OCI-LY3 (cell line): ENCODE results near the gene SLC25A29.

Source experiments
- H2AFZ ChIP-seq: fragments of 200-600, 300-600 bp; shearing (Covaris generic); 2 replicates; pipeline ENCODE4 v1.6.0; 2014; ENCODE audit warnings: antibody characterized with exemption, low read depth, low read length
- H3K27ac ChIP-seq: fragments of 200-600, 300-600 bp; sonication (generic); 2 replicates; pipeline ENCODE4 v1.5.1; 2014; ENCODE audit warnings: mild to moderate bottlenecking, low read length, moderate library complexity, mixed read lengths
- H3K27me3 ChIP-seq: fragments of 200-600, 300-600 bp; sonication (generic); 2 replicates; pipeline ENCODE4 v1.6.1; 2014; ENCODE audit warnings: low read depth, low read length, mixed read lengths
- H3K36me3 ChIP-seq: fragments of 200-600, 300-600 bp; sonication (generic); replicated peaks from 2 replicates; pipeline ENCODE3; 2014; ENCODE audit warnings: low read depth, low read length, mixed read lengths
- H3K4me1 ChIP-seq: fragments of 300-600, 200-600 bp; sonication (generic); 2 replicates; pipeline ENCODE4 v1.6.1; 2014; ENCODE audit warnings: low read length, mixed read lengths
- H3K4me2 ChIP-seq: fragments of 200-600, 300-600 bp; sonication (generic); 2 replicates; pipeline ENCODE4 v1.6.1; 2014; ENCODE audit warnings: low read length, mixed read lengths
- H3K4me3 ChIP-seq: fragments of 300-600, 200-600 bp; sonication (generic); 2 replicates; pipeline ENCODE4 v1.5.1; 2014; ENCODE audit warnings: antibody characterized with exemption, mild to moderate bottlenecking, low read length, moderate library complexity
- H3K79me2 ChIP-seq: fragments of 300-600, 200-600 bp; shearing (Covaris generic); 2 replicates; pipeline ENCODE4 v1.6.1; 2014; ENCODE audit warnings: mild to moderate bottlenecking, low read length, mixed read lengths
- H3K9ac ChIP-seq: fragments of 300-600, 200-600 bp; shearing (Covaris generic); 2 replicates; pipeline ENCODE4 v1.6.0; 2014; ENCODE audit warnings: mild to moderate bottlenecking, low read length, moderate library complexity
- H3K9me3 ChIP-seq: fragments of 200-600, 300-600 bp; shearing (Covaris generic); 2 replicates; pipeline ENCODE4 v1.6.1; 2014; ENCODE audit warnings: low read length, mixed read lengths; ENCODE audit not compliant: insufficient read depth
- H4K20me1 ChIP-seq: fragments of 200-600, 300-600 bp; sonication (generic); 2 replicates; pipeline ENCODE4 v1.6.1; 2016; ENCODE audit warnings: low read length, mixed read lengths; ENCODE audit not compliant: insufficient read depth
- EZH2phosphoT487 ChIP-seq: fragments of 200-600 bp; shearing (Covaris generic); IDR thresholded peaks from 2 replicates; pipeline ENCODE4 v1.6.1; 2018; ENCODE audit warnings: antibody characterized with exemption, mixed run types, low read depth
- TF ChIP-seq, protein P1 (sequence below): fragments of 200-600, 300-600 bp; sonication (generic); IDR thresholded peaks from 2 replicates; pipeline ENCODE4 v1.5.1; 2014; ENCODE audit warnings: antibody characterized with exemption, low read length, low read depth

The SLC25A29 gene

DNA sequence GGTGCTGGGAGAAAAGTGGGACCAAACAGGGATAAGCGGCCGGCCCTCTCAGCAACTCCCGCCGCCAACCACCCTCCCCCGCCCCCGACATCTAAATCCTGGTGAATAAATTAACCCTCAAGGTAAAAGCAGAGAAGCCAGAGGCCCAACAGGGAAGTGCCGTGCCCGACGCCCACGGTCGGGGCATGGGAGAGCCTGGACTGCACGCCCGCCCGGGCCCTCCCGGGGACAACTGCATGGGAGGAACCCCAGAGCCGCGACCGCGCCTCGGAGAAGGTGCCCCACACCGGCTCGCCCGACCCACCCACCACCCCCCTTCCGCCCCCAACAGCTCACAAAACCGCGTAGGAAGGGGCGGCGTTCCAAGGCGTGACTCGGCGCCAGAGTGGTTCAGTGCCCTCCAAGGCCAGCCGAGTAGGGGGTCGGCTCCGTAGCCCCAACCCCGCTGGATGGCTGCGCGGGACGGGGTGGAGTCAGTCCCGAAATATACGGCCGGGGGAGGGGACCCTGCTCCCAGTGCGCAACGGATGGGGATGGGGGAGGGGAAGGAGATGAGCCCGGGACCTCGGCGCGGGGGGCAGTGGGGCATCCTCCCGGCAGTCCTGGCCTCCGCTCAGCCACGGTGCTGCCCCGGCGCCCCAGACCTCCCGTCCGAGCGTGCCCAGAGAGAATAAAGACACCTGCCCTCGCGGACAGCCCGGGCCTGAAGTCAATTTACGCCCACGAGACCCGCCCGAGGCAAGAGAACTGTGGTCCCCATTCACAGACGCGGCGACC lies 732 bp downstream of the SLC25A29 start:
- Histone ChIP-seq H3K4me3 (peak overlapping the region; percentile 80), H3K27ac (no peak overlapping the region), H3K27me3 (no peaks in the 10 kb centered on the region), H3K4me2 (peak overlapping the region; percentile 67), H3K79me2 (no peaks in the 10 kb centered on the region), H3K4me1 (no peaks in the 10 kb centered on the region), H2AFZ (no peak overlapping the region), H4K20me1 (no peaks in the 10 kb centered on the region), H3K36me3 (no peaks in the 10 kb centered on the region), H3K9ac (peak overlapping the region; percentile 40), H3K9me3 (no peaks in the 10 kb centered on the region)
- no peak for TF ChIP-seq EZH2phosphoT487
- TF ChIP-seq, protein P1, sequence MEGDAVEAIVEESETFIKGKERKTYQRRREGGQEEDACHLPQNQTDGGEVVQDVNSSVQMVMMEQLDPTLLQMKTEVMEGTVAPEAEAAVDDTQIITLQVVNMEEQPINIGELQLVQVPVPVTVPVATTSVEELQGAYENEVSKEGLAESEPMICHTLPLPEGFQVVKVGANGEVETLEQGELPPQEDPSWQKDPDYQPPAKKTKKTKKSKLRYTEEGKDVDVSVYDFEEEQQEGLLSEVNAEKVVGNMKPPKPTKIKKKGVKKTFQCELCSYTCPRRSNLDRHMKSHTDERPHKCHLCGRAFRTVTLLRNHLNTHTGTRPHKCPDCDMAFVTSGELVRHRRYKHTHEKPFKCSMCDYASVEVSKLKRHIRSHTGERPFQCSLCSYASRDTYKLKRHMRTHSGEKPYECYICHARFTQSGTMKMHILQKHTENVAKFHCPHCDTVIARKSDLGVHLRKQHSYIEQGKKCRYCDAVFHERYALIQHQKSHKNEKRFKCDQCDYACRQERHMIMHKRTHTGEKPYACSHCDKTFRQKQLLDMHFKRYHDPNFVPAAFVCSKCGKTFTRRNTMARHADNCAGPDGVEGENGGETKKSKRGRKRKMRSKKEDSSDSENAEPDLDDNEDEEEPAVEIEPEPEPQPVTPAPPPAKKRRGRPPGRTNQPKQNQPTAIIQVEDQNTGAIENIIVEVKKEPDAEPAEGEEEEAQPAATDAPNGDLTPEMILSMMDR, result no peak

DNA sequence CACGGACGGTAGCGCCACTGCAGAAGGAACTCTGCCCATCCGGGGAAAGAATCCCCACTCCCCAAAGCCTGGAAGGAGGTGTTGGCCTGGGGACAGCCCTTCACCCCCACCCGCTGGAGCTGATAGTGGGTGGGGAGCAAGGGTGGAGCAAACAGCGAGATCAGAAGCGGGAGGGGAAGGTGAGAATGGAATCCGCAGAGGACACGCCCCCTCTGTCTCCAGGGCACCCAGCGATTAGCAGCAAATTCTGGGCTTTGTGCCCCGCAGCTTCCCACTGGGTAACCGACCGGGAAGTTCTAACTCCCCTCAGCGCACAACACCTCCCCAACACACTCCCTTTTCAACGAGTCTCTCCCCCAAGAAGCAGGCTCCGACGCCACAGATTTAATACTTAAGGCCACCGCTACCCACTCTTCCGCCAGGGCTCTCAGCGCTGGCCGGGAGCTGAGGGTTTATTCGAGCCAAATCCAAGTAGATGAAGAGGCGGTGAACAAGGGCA lies 1.4 kb downstream of the SLC25A29 start:
- Histone ChIP-seq H3K27ac (no peak overlapping the region), H3K4me2 (peak overlapping the region; percentile 67), H3K4me3 (peak overlapping the region; percentile 80), H3K27me3 (no peaks in the 10 kb centered on the region), H3K9ac (peak overlapping the region; percentile 40; the same call in 1 of the 2 replicates), H4K20me1 (no peaks in the 10 kb centered on the region), H3K9me3 (no peaks in the 10 kb centered on the region), H2AFZ (no peak overlapping the region), H3K36me3 (no peaks in the 10 kb centered on the region), H3K4me1 (no peaks in the 10 kb centered on the region), H3K79me2 (no peaks in the 10 kb centered on the region)
- TF ChIP-seq EZH2phosphoT487, result no peak
- TF ChIP-seq, protein P1, result no peak

DNA sequence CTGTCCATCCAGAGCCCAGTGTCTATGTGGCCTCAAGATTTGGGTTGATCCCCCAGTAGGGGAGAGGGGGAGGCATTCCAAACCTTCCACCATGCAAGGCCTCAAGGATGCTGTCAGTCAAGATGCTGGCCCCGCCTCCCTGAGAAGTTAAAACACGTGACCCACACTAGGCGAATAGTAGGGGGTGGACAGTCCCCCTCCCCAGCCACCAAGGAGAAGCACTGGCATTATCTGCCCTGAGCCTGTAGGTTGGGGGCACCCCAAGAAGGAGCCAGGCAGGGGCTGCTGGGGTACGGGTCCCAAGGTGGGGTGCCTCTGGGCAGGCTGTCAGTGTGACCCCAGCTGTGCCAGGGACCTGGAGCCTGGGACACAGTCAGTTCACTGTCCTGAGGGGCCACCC lies 2.3 kb downstream of the SLC25A29 start:
- no peak overlapping the region for H3K4me3 ChIP-seq
- no peak overlapping the region for H3K9ac ChIP-seq
- no peaks in the 10 kb centered on the region for H3K9me3 ChIP-seq
- H4K20me1 ChIP-seq, result no peaks in the 10 kb centered on the region
- no peak overlapping the region for H3K27ac ChIP-seq
- H3K27me3 ChIP-seq, result no peaks in the 10 kb centered on the region
- no peak for TF ChIP-seq EZH2phosphoT487
- TF ChIP-seq, protein P1, result no peak
- no peak overlapping the region for H3K4me2 ChIP-seq
- no peak overlapping the region for H2AFZ ChIP-seq
- no peaks in the 10 kb centered on the region for H3K4me1 ChIP-seq
- H3K79me2 ChIP-seq, result no peaks in the 10 kb centered on the region
- H3K36me3 ChIP-seq, result no peaks in the 10 kb centered on the region

GRCh38 chr14:100303179-100303578 lies 3.1 kb downstream of the SLC25A29 start:
- Histone ChIP-seq H3K4me2 (no peak overlapping the region), H4K20me1 (no peaks in the 10 kb centered on the region), H3K9me3 (no peaks in the 10 kb centered on the region), H3K9ac (no peak overlapping the region), H2AFZ (no peak overlapping the region), H3K4me3 (no peak overlapping the region), H3K4me1 (peaks cover 3% of the 10 kb centered on the region), H3K36me3 (no peaks in the 10 kb centered on the region), H3K79me2 (no peaks in the 10 kb centered on the region), H3K27ac (no peak overlapping the region), H3K27me3 (no peaks in the 10 kb centered on the region)
- TF ChIP-seq EZH2phosphoT487, result no peak
- TF ChIP-seq, protein P1, result peak; percentile 77
